ENCODE results near the gene CPAMD8.

- TF ChIP-seq CTCF (IDR thresholded peaks at IDR 0.05 in 2 of 3, conservative IDR thresholded peaks at IDR 0.05 in 1 of 3; ENCODE audit: borderline replicate concordance in 1 of 3, insufficient read depth in 1 of 3, low read depth in 2 of 3, low read length in 2 of 3) (no peak), EZH2 (IDR thresholded peaks at IDR 0.05) (no peak), CEBPB (IDR thresholded peaks at IDR 0.05; ENCODE audit: low read depth) (no peak), SRF (IDR thresholded peaks at IDR 0.05; ENCODE audit: low read depth) (no peak), MAX (IDR thresholded peaks at IDR 0.05) (no peak), EZH2phosphoT487 (IDR thresholded peaks at IDR 0.05; ENCODE audit: borderline replicate concordance) (no peak), ZNF274 (IDR thresholded peaks at IDR 0.05; ENCODE audit: low read depth, low read length) (no peak), POLR2A (IDR thresholded peaks at IDR 0.05; ENCODE audit: borderline replicate concordance, extremely low read depth, insufficient read depth, insufficient read length) (no peak), RAD21 (IDR thresholded peaks at IDR 0.05; ENCODE audit: low read depth) (no peak), REST (IDR thresholded peaks at IDR 0.05; ENCODE audit: low read depth) (no peak), ZBTB33 (IDR thresholded peaks at IDR 0.05; ENCODE audit: extremely low read depth, insufficient replicate concordance, low read length) (no peak), POLR2AphosphoS5 (IDR thresholded peaks at IDR 0.05; ENCODE audit: low read depth, low read length) (no peak), EGR1 (IDR thresholded peaks at IDR 0.05; ENCODE audit: low read depth) (no peak), SIN3A (IDR thresholded peaks at IDR 0.05; ENCODE audit: low read depth) (no peak)
These were observed 485 bp downstream of the CPAMD8 start for GRCh38 chr19:17025991-17026658.
